ENCODE results near the gene SP4. TPM values are rescaled to one million over a fixed set of nuclear protein-coding genes. Genes with fewer than 3 reads are reported as not detected.

Gene SP4
- total and polyA plus RNA-seq, 2 donors (not counting 3 experiments of a cell fraction or from before 2014, with no cell fraction given): 3.3 to 8.8 TPM

GRCh38 chr7:21412957-21413356 lies 14.9 kb upstream of the SP4 start:
- TF ChIP-seq POLR2AphosphoS5 (IDR thresholded peaks at IDR 0.05; ENCODE audit: insufficient read depth, low read depth, low read length): no peak
- no peak for TF ChIP-seq EZH2 (IDR thresholded peaks at IDR 0.05; ENCODE audit: borderline replicate concordance, low read depth, low read length, severe bottlenecking)
- TF ChIP-seq POLR2A (IDR thresholded peaks at IDR 0.05; ENCODE audit: low read depth, low read length): no peak
- no peak for FAIRE-seq

GRCh38 chr7:21413502-21413901 lies 14.4 kb upstream of the SP4 start:
- H3K36me3 ChIP-seq (ENCODE audit: control insufficient read depth in 2 of 2, extremely low read depth in 1 of 2, insufficient read depth in 2 of 2, low read length in 2 of 2): no peaks in the 10 kb centered on the region
- dilution Hi-C loops (cut with MboI; ENCODE audit: extremely low pct_ligation_motif_present, low sequenced_read_pairs): no loop called here
- no peak overlapping the region for H3K4me2 ChIP-seq (ENCODE audit: insufficient read depth, low read length)
- POLR2A ChIA-PET: no interaction called here
- H3K9me3 ChIP-seq (replicated peaks; ENCODE audit: control insufficient read depth, insufficient read depth, low read length): no peaks in the 10 kb centered on the region
- intact Hi-C loops (cut with micrococcal nuclease): no loop called here
- no peak overlapping the region for H2AFZ ChIP-seq (ENCODE audit: low read depth, low read length)
- TF ChIP-seq GATA2 (IDR thresholded peaks at IDR 0.05; ENCODE audit: insufficient read depth, insufficient read length, low read depth, low read length): peak; percentile 16
- TF ChIP-seq POLR2A (IDR thresholded peaks at IDR 0.05; ENCODE audit: low read depth, low read length): no peak
- no peak for FAIRE-seq
- H3K27ac ChIP-seq (ENCODE audit: insufficient read depth, low read depth, low read length): no peak overlapping the region
- no peaks in the 10 kb centered on the region for H3K9me1 ChIP-seq (replicated peaks; ENCODE audit: control insufficient read depth, extremely low read depth, insufficient read depth, low read length)
- no TSS peak for BruUV-seq (replicated peaks)
- H3K4me3 ChIP-seq (replicated peaks in 1 of 3; ENCODE audit: insufficient read depth in 1 of 3, low read depth in 1 of 3, low read length in 3 of 3): no peak overlapping the region
- H4K20me1 ChIP-seq (replicated peaks; ENCODE audit: control insufficient read depth, extremely low read depth, insufficient read depth, low read length): no peaks in the 10 kb centered on the region
- H3K4me1 ChIP-seq (ENCODE audit: control insufficient read depth, extremely low read depth, insufficient read depth, low read length): no peaks in the 10 kb centered on the region
- H3K27me3 ChIP-seq (ENCODE audit: control insufficient read depth in 2 of 2, insufficient read depth in 2 of 2, low read length in 2 of 2): peaks cover 0 to 2% of the 10 kb centered on the region in 2 experiments
- no peaks in the 10 kb centered on the region for H3K79me2 ChIP-seq (ENCODE audit: control insufficient read depth, insufficient read depth, low read length)
- CTCF ChIA-PET: no interaction called here
- DNase-seq (ENCODE audit: low read depth, low spot score): no peak
- H3K9ac ChIP-seq (replicated peaks; ENCODE audit: extremely low read depth, insufficient read depth, low read length): no peak overlapping the region

More at GRCh38 chr7:21412957-21413356, 14.9 kb upstream of the SP4 start:
- H3K27ac ChIP-seq (ENCODE audit: insufficient read depth, low read depth, low read length): no peak overlapping the region
- no peak for DNase-seq (ENCODE audit: low read depth, low spot score)
- dilution Hi-C loops (cut with MboI; ENCODE audit: extremely low pct_ligation_motif_present, low sequenced_read_pairs): no loop called here
- no peaks in the 10 kb centered on the region for H3K9me1 ChIP-seq (replicated peaks; ENCODE audit: control insufficient read depth, extremely low read depth, insufficient read depth, low read length)
- CTCF ChIA-PET: no interaction called here
- no peaks in the 10 kb centered on the region for H3K9me3 ChIP-seq (replicated peaks; ENCODE audit: control insufficient read depth, insufficient read depth, low read length)
- no peak overlapping the region for H2AFZ ChIP-seq (ENCODE audit: low read depth, low read length)
- H3K4me1 ChIP-seq (ENCODE audit: control insufficient read depth, extremely low read depth, insufficient read depth, low read length): no peaks in the 10 kb centered on the region
- H3K4me3 ChIP-seq (replicated peaks in 1 of 3; ENCODE audit: insufficient read depth in 1 of 3, low read depth in 1 of 3, low read length in 3 of 3): no peak overlapping the region
- no peak overlapping the region for H3K9ac ChIP-seq (replicated peaks; ENCODE audit: extremely low read depth, insufficient read depth, low read length)
- H4K20me1 ChIP-seq (replicated peaks; ENCODE audit: control insufficient read depth, extremely low read depth, insufficient read depth, low read length): no peaks in the 10 kb centered on the region
- no peaks in the 10 kb centered on the region for H3K79me2 ChIP-seq (ENCODE audit: control insufficient read depth, insufficient read depth, low read length)
- no peaks in the 10 kb centered on the region for H3K36me3 ChIP-seq (ENCODE audit: control insufficient read depth in 2 of 2, extremely low read depth in 1 of 2, insufficient read depth in 2 of 2, low read length in 2 of 2)
- intact Hi-C loops (cut with micrococcal nuclease): no loop called here
- no TSS peak for BruUV-seq (replicated peaks)
- POLR2A ChIA-PET: no interaction called here
- H3K4me2 ChIP-seq (ENCODE audit: insufficient read depth, low read length): no peak overlapping the region
- H3K27me3 ChIP-seq (ENCODE audit: control insufficient read depth in 2 of 2, insufficient read depth in 2 of 2, low read length in 2 of 2): peaks cover 0 to 2% of the 10 kb centered on the region in 2 experiments
